HUES48 (cell line): ENCODE data around the gene GSDMA.
A peak's percentile ranks its signal among the peaks of the same experiment; 100 is the strongest.
"Not testable (repeated sequence)": the region's sequence is repeated elsewhere in the genome, so short reads cannot be mapped to it uniquely, and the experiment has no call there.

Experiments
- H3K27ac ChIP-seq: one replicate; pipeline ENCODE4 v1.7.0; 2013; ENCODE audit warnings: low read depth, low read length, inconsistent platforms
- H3K27me3 ChIP-seq: 2 replicates; pipeline ENCODE4 v1.6.1; 2013; ENCODE audit warnings: mild to moderate bottlenecking, low read length; ENCODE audit not compliant: control insufficient read depth, insufficient read depth
- H3K36me3 ChIP-seq: 2 replicates; pipeline ENCODE4 v1.6.1; 2013; ENCODE audit warnings: low read length; ENCODE audit not compliant: control insufficient read depth, insufficient read depth
- H3K4me1 ChIP-seq: 2 replicates; pipeline ENCODE4 v1.6.1; 2013; ENCODE audit warnings: mild to moderate bottlenecking, low read length; ENCODE audit not compliant: control insufficient read depth, insufficient read depth
- H3K4me3 ChIP-seq: 2 replicates; pipeline ENCODE4 v1.5.1; 2013; ENCODE audit warnings: mild to moderate bottlenecking, low read depth, low read length
- H3K9ac ChIP-seq: 2 replicates; pipeline ENCODE4 v1.6.1; 2013; ENCODE audit warnings: mild to moderate bottlenecking, low read depth, low read length, moderate library complexity
- H3K9me3 ChIP-seq: 2 replicates; pipeline ENCODE4 v1.6.1; 2013; ENCODE audit warnings: low read length; ENCODE audit not compliant: control insufficient read depth, insufficient read depth

Gene GSDMA

GRCh38 chr17:40001335-40001734 lies 38.5 kb downstream of the GSDMA start:
- H3K36me3 ChIP-seq: peaks cover 10% of the 10 kb centered on the region
- H3K4me1 ChIP-seq, H3K9ac ChIP-seq, H3K4me3 ChIP-seq, H3K27me3 ChIP-seq, H3K27ac ChIP-seq, H3K9me3 ChIP-seq: not testable (repeated sequence)

DNA sequence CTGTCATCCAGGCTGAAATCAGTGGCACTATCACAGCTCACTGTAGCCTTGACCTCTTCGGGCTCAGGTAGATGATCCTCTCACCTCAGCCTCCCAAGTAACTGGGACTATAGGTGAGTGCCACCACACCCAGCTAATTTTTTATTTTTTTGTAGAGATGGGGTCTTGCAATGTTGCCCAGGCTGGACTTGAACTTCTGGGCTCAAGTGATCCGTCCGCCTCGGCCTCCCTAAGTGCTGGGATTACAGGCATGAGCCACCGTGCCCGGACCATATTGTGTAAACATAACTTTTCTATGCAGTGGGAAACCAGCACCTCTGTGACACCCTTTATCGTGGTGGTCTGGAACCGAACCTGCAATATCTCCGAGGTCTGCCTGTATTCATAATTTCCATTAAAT lies 41.3 kb downstream of the GSDMA start:
- no peaks in the 10 kb centered on the region for H3K27me3 ChIP-seq
- no peak overlapping the region for H3K9ac ChIP-seq
- no peak overlapping the region for H3K4me3 ChIP-seq
- no peaks in the 10 kb centered on the region for H3K9me3 ChIP-seq
- no peaks in the 10 kb centered on the region for H3K4me1 ChIP-seq
- no peaks in the 10 kb centered on the region for H3K36me3 ChIP-seq
- no peak overlapping the region for H3K27ac ChIP-seq

DNA sequence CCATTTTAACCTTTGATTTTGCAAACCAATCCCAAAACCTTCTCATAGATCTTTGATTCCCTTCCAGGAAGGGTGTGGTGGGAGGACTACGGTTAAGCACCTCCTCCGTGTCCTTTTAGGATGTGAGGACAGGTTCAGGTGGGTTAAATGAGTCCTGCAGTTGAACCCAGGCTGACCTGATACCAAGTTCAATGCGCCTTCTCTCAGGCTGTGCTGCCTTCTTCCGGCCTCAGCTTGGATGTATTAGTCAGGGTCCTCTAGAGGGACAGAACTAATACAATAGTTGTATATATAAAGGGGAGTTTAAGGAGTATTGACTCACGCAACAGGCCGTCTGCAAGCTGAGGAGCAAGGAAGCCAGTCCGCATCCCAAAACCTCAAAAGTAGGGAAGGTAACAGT lies 41.9 kb downstream of the GSDMA start:
- Histone ChIP-seq H3K27me3 (no peaks in the 10 kb centered on the region), H3K36me3 (no peaks in the 10 kb centered on the region), H3K27ac (no peak overlapping the region), H3K9ac (no peak overlapping the region), H3K9me3 (no peaks in the 10 kb centered on the region), H3K4me3 (no peak overlapping the region), H3K4me1 (no peaks in the 10 kb centered on the region)

DNA sequence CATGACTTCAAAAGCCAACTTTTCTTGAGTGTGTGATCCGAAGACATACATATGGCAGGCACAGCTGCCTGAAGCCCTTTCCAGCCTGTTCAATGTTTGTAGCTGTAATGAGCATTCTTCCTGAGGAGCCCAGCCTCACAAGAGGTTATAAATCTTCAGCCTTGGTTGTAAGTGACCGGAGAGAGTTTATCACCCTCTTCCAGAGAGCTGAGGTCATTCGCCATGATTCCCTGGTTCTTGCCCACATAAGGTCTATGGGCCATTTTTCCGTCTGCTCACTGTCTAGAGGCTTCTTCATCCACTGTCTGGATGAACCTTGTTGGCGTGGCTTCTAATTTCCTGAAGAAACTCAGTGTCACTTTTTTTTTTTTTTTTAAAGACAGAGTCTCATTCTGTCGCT lies 42.7 kb downstream of the GSDMA start:
- Histone ChIP-seq H3K27me3 (no peaks in the 10 kb centered on the region), H3K27ac (no peak overlapping the region), H3K9me3 (no peaks in the 10 kb centered on the region), H3K4me1 (no peaks in the 10 kb centered on the region), H3K4me3 (no peak overlapping the region), H3K9ac (no peak overlapping the region), H3K36me3 (no peaks in the 10 kb centered on the region)

- not testable (repeated sequence) for H3K4me3 ChIP-seq, H3K27me3 ChIP-seq, H3K9ac ChIP-seq, H3K4me1 ChIP-seq, H3K36me3 ChIP-seq, H3K9me3 ChIP-seq, H3K27ac ChIP-seq
Observed at GRCh38 chr17:40010946-40011500, 48.2 kb downstream of the GSDMA start.

- H3K9me3 ChIP-seq, H3K27ac ChIP-seq, H3K9ac ChIP-seq, H3K4me1 ChIP-seq, H3K27me3 ChIP-seq, H3K36me3 ChIP-seq, H3K4me3 ChIP-seq: not testable (repeated sequence)
Observed at GRCh38 chr17:40012017-40012647, 49.3 kb downstream of the GSDMA start.

DNA sequence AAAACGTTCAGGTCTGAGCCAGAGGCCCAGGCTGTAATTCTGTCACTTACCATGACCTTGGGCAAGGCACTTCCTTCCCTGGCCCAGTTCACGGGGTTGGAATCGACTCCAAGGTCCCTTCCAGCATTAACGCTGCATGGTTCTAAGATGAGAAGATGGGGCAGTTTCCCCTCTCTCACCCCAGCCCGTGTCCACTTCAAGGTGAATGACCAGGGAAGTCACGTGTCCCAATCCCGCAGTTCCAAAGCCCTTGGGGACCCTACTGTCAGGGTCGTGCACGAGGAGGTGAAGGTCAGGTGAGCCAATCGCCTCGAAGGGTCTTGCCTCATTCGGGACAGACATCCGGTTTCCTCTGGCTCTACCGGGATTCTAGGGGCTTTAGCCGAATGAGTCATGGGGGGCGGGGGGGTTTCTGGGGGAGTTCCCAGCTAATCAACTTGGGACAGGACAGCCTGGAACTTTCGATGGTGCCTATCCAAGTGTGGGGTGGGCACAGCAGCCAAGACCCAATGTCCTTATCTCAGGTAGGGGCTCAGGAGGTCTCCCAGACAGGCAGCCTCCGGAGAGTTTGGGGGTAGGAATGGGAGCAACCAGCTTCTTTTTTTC lies 51.7 kb downstream of the GSDMA start:
- Histone ChIP-seq H3K27me3 (no peaks in the 10 kb centered on the region), H3K27ac (no peak overlapping the region), H3K36me3 (peaks cover 2% of the 10 kb centered on the region), H3K9me3 (no peaks in the 10 kb centered on the region), H3K4me3 (no peak overlapping the region), H3K4me1 (peaks cover 14% of the 10 kb centered on the region), H3K9ac (no peak overlapping the region)

GRCh38 chr17:40015005-40015997 lies 52.5 kb downstream of the GSDMA start, which contains the start of gene CSF3:
Gene CSF3, plus strand, starts transcription at chr17:40015440. Its CDS starts 35 bp downstream, at chr17:40015475.
- Histone ChIP-seq H3K4me3 (no peak within 1 kb of the TSS), H3K4me1 (peaks cover 15% of the 10 kb centered on the region), H3K27me3 (no peaks in the 10 kb centered on the region), H3K9ac (no peak within 1 kb of the TSS), H3K36me3 (peaks cover 11% of the 10 kb centered on the region), H3K9me3 (no peaks in the 10 kb centered on the region), H3K27ac (no peak within 1 kb of the TSS)

DNA sequence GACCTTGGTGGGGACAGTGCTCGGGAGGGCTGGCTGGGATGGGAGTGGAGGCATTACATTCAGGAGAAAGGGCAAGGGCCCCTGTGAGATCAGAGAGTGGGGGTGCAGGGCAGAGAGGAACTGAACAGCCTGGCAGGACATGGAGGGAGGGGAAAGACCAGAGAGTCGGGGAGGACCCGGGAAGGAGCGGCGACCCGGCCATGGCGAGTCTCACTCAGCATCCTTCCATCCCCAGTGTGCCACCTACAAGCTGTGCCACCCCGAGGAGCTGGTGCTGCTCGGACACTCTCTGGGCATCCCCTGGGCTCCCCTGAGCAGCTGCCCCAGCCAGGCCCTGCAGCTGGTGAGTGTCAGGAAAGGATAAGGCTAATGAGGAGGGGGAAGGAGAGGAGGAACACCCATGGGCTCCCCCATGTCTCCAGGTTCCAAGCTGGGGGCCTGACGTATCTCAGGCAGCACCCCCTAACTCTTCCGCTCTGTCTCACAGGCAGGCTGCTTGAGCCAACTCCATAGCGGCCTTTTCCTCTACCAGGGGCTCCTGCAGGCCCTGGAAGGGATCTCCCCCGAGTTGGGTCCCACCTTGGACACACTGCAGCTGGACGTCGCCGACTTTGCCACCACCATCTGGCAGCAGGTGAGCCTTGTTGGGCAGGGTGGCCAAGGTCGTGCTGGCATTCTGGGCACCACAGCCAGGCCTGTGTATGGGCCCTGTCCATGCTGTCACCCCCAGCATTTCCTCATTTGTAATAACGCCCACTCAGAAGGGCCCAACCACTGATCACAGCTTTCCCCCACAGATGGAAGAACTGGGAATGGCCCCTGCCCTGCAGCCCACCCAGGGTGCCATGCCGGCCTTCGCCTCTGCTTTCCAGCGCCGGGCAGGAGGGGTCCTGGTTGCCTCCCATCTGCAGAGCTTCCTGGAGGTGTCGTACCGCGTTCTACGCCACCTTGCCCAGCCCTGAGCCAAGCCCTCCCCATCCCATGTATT lies 53.5 kb downstream of the GSDMA start:
- Histone ChIP-seq H3K27me3 (no peaks in the 10 kb centered on the region), H3K4me3 (no peak overlapping the region), H3K9me3 (no peaks in the 10 kb centered on the region), H3K9ac (no peak overlapping the region), H3K27ac (no peak overlapping the region), H3K4me1 (peaks cover 15% of the 10 kb centered on the region), H3K36me3 (peaks cover 18% of the 10 kb centered on the region)

DNA sequence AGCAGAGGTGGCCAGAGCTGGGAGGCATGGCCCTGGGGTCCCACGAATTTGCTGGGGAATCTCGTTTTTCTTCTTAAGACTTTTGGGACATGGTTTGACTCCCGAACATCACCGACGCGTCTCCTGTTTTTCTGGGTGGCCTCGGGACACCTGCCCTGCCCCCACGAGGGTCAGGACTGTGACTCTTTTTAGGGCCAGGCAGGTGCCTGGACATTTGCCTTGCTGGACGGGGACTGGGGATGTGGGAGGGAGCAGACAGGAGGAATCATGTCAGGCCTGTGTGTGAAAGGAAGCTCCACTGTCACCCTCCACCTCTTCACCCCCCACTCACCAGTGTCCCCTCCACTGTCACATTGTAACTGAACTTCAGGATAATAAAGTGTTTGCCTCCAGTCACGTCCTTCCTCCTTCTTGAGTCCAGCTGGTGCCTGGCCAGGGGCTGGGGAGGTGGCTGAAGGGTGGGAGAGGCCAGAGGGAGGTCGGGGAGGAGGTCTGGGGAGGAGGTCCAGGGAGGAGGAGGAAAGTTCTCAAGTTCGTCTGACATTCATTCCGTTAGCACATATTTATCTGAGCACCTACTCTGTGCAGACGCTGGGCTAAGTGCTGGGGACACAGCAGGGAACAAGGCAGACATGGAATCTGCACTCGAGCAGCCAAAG lies 54.7 kb downstream of the GSDMA start:
- Histone ChIP-seq H3K4me1 (peaks cover 15% of the 10 kb centered on the region), H3K9me3 (no peaks in the 10 kb centered on the region), H3K27me3 (no peaks in the 10 kb centered on the region), H3K27ac (peak overlapping the region; percentile 84), H3K36me3 (peaks cover 30% of the 10 kb centered on the region), H3K9ac (no peak overlapping the region), H3K4me3 (no peak overlapping the region)
